ENCODE measurements around the gene KLC1.

The KLC1 gene

GRCh38 chr14:103734081-103734888, 105.3 kb downstream of the KLC1 start:
- no peak for TF ChIP-seq CTCF (IDR thresholded peaks at IDR 0.05; ENCODE audit: low read depth, low read length)
- no peak overlapping the region for H3K4me3 ChIP-seq (replicated peaks in 1 of 2; ENCODE audit: low read depth in 2 of 2, low read length in 2 of 2)
- no peak for DNase-seq (ENCODE audit: low read depth in 2 of 2)

DNA sequence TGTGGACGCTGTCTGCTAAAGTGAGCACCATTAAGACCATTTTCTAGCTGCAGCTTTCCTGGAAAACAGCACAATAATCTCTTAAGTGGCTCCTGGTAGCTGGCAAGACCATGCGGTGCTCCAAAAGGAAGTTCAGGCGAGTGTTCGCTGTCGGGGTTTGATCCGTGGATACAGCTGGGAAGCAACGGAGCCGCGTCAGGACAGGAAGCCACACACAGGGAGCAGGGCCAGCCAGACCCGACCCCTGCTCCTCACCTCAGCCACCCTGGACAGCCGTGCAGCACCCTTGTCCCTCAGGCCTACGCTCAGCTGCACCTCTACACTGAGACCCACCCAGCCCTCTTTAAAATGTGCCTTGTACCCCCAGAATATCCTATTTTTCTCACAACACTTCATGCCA, 106.0 kb downstream of the KLC1 start:
- no peak overlapping the region for H3K4me3 ChIP-seq (replicated peaks in 1 of 2; ENCODE audit: low read depth in 2 of 2, low read length in 2 of 2)
- TF ChIP-seq CTCF (IDR thresholded peaks at IDR 0.05; ENCODE audit: low read depth, low read length), result no peak
- no peak for DNase-seq (ENCODE audit: low read depth in 2 of 2)

GRCh38 chr14:103735439-103735814, 106.4 kb downstream of the KLC1 start:
- H3K4me3 ChIP-seq (replicated peaks in 1 of 2; ENCODE audit: low read depth in 2 of 2, low read length in 2 of 2), result no peak overlapping the region
- DNase-seq (ENCODE audit: low read depth in 2 of 2), result no peak
- TF ChIP-seq CTCF (IDR thresholded peaks at IDR 0.05; ENCODE audit: low read depth, low read length), result no peak

DNA sequence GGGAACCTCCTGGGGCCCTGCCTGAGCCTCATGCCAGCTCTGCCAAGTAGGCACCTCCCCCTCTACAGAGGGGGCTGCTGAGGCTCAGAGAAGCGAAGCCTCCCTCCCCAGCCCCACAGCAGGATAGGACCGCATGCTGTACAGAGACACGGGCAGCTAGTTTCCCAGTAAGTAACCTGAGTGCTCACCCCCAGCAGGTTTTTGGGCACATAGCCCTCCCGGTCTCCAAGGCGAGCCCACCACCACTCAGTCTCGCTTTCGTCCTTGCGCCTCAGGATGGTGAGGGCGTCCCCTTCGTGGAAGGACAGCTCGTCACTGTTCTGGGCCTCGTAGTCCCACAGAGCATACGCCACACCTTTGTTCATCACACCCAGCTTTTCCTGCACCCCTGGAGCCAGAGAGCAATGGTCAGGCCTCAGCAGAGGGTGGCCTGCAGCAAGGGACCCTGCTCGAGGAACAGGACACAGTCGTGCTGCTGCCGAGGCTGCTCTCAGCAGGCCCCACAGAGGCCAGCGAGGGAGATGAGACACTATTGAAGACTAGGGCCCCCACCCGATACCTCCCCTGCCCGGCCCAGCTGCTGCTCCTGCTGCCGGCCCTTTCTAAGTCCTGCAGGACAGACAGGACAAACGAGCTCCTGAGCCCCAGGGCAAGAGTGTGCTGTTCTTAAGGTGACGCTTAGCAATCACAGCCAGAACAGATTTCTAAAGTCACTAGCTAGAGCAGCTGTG, 107.0 kb downstream of the KLC1 start:
- DNase-seq (ENCODE audit: low read depth in 2 of 2), result no peak
- TF ChIP-seq CTCF (IDR thresholded peaks at IDR 0.05; ENCODE audit: low read depth, low read length), result no peak
- no peak overlapping the region for H3K4me3 ChIP-seq (replicated peaks in 1 of 2; ENCODE audit: low read depth in 2 of 2, low read length in 2 of 2)

DNA sequence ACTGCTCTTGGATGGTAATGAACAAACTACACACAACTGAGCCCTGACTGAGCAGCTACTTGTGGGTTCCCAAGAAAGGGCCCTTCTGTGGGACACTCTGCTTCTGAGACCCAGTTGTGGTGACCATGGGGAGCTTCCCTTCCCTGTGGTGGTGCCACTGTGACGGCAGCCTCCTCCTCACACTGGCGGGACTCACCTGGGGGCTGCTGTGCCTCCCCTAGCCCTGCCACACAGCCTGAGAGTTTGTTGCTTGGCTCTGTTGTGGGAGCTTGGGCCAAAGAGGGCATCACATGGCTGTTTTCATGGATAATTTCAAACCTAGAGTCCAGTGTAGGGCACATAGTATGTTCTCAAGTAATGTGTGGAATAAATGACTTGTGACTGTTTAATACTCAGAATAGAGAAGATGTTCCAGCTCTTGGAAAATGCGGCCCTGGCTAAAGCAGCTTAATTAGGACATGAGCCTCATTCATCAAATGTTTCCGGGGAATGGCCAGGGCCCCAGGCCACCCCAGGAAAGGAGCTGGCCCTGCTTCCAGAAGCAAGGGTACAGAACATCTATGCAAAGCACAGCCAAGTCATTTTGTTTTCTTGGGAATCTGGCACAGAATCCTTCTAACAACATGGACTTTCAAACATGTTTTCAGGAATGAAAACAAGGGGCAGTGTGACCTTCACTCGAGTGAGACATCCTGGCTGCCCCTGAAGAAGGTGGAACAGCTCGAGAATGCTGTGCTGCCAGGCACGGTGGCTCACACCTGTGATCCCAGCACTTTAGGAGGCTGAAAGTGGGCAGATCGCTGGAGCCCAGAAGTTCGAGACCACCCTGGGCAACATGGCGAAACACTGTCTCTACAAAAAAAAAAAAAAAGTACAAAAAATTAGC, 107.8 kb downstream of the KLC1 start:
- TF ChIP-seq CTCF (IDR thresholded peaks at IDR 0.05; ENCODE audit: low read depth, low read length), result no peak
- no peak overlapping the region for H3K4me3 ChIP-seq (replicated peaks in 1 of 2; ENCODE audit: low read depth in 2 of 2, low read length in 2 of 2)
- no peak for DNase-seq (ENCODE audit: low read depth in 2 of 2)

DNA sequence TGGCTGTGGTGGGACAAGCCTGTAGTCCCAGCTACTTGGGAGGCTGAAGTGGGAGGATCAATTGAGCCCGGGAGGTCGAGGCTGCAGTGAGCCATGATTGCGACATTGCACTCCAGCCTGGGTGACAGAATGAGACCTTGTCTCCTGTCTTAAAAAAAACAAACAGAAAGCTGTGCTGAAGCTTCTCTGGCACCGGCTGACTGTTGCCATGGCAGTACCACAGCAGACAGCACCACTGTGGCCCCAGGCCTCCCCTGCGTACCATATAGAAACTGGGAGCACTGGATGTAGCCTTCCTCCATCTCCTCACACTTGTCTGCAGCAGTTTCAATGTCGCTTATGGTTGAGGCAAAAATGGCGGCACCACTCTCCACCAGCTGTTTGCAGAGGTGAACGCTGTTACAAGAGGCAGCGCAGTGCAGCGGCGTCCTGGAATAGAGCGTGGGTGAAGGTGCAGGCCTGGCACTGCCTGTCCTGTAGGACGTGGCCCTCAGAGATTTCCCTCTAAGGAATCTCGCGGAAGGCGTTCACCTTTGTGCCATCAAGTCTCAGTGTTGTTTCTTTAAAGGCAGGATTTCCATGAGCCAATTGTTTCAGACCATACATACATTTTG, 108.5 kb downstream of the KLC1 start:
- H3K4me3 ChIP-seq (replicated peaks in 1 of 2; ENCODE audit: low read depth in 2 of 2, low read length in 2 of 2), result no peak overlapping the region
- TF ChIP-seq CTCF (IDR thresholded peaks at IDR 0.05; ENCODE audit: low read depth, low read length), result no peak
- DNase-seq (ENCODE audit: low read depth in 2 of 2), result no peak

All from cardiac fibroblast (primary cell).